ENCODE measurements around the gene FGF5.
"Not testable (repeated sequence)": the region's sequence is repeated elsewhere in the genome, so short reads cannot be mapped to it uniquely, and the experiment has no call there.

FGF5 gene, protein sequence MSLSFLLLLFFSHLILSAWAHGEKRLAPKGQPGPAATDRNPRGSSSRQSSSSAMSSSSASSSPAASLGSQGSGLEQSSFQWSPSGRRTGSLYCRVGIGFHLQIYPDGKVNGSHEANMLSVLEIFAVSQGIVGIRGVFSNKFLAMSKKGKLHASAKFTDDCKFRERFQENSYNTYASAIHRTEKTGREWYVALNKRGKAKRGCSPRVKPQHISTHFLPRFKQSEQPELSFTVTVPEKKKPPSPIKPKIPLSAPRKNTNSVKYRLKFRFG

DNA sequence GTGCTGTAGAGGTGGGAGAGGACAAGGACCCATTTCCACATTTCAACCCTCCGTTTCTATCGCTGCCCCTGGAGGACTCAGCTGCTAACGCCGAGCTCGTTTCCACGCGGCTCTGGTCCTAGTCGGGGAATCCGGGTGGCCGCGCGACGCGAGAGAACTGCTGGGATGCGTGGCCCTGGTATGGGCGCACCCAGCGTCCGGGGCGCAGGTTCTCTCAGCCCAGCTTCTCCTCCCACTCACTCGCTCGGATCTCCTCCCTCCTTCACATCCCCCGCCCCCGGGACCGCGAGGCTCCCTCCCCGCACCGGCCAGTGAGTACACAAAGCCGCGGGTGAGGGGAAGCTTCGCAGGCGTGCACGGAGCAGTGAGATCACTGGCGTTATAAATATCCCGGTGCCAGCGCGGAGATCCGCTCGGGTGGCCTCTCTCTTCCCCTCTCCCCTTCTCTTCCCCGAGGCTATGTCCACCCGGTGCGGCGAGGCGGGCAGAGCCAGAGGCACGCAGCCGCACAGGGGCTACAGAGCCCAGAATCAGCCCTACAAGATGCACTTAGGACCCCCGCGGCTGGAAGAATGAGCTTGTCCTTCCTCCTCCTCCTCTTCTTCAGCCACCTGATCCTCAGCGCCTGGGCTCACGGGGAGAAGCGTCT, at the start of gene FGF5:
FGF5 (plus strand) TSS at position 412 of the 649 bp plus-strand sequence; CDS start at position 573, 161 bp downstream.
- DNase-seq = no peak

- no peak for DNase-seq
These were observed 47.0 kb upstream of the FGF5 start for GRCh38 chr4:80219301-80220025.

DNA sequence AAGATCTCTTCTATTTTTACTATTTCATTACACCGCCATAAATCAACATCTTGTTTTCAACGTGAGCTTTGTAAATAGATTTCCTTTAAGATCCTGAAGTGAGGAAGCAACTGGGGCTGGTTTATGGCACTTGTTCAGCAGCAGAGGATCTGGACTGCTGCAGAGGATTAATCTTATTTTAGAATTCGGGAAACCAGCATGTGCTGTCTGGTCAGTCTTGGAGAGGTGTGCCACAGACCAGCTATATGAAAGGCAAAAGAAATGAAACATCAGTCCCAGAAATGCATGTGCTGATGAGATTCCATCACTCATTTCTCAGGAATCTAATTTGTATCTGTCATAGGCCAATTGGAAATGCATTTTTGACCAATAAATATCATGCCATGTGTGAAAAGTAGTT, 45.8 kb upstream of the FGF5 start:
- DNase-seq = no peak

DNA sequence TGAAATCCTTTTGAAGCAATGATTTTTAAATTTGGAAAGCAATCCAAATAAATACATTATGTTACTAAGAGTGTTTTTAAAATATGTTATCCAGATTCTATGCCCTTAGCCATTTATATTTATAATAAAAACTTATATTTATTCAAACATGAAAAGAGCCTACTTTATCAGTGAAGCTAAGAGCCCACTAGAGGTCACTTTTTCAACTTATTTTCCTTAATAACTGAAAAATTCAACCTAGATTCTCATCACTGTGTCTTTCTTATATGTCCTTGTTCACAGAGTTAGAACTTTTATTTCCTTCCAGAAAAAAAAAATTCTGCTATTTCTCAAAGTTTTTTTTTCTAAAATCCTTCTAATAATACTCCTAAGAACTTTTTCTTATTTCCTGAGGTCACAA, 45.3 kb upstream of the FGF5 start:
- DNase-seq = peak in 1 of 2 donors; percentile 36

- DNase-seq = no peak
These were observed 40.9 kb upstream of the FGF5 start for GRCh38 chr4:80225595-80225994.

DNA sequence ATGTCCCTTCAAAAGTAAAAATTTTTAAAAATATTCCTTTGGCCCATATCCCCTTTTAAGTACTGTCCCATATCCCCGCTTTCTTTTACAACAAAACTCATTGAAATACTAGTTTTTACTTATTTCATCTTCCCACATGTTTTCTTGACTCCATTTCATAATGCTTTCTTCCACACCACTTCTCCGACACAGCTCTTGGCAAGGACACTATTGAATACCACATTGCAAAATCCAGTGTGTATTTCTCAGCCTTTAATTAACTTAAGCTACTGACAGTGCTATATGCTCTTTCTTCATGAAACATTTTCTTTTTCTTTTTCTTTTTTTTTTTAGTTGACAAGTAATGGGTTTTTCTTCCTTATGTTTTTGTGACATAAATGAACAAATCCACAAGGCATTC, 40.4 kb upstream of the FGF5 start:
- no peak for DNase-seq

- DNase-seq = no peak
These were observed 38.0 kb upstream of the FGF5 start for GRCh38 chr4:80228460-80228859.

- no peak for DNase-seq
These were observed 37.3 kb upstream of the FGF5 start for GRCh38 chr4:80229128-80229527.

- no peak for DNase-seq
These were observed 36.9 kb upstream of the FGF5 start for GRCh38 chr4:80229590-80229989.

- DNase-seq = no peak
These were observed 35.3 kb upstream of the FGF5 start for GRCh38 chr4:80231180-80231579.

- DNase-seq = no peak
These were observed 33.6 kb upstream of the FGF5 start for GRCh38 chr4:80232707-80233370.

DNA sequence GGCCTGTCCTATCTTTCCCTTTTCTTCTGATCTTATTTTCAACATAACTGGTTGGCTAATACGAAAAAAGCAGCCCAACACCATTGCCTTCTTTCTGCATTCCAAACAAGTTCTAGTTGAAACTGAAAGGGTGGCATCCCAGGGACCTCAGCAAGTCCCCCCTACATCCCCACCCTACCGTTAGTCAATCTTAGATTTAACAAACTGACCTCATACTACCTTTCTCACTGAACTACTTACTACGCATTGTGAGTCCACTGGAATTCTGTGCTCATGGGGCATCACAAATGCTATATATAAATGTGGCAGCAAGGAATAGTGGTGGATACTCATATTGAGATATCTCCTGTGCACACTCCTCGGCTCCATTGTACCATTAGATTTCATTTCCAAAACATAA, 33.1 kb upstream of the FGF5 start:
- no peak for DNase-seq

GRCh38 chr4:80235451-80235850, 31.0 kb upstream of the FGF5 start:
- no peak for DNase-seq

DNA sequence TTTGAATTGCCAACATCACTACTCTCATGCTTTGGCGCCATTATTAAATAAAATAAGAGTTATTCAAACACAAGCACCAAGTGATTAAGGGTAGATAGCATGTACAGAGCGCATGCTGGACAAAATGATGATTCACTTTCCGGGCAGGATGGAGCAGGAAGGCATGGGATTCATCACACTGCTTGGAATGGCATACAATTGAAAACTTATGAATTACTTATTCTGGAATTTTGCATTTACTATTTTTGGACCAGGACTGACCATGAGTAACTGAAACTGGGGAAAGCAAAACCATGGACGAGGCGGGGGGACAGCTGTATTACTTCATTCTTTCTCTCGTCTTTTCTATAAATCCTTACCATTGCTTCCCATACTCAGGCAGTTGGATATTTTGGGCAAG, 28.5 kb upstream of the FGF5 start:
- no peak for DNase-seq

GRCh38 chr4:80239480-80240150, 26.8 kb upstream of the FGF5 start:
- no peak for DNase-seq

GRCh38 chr4:80240976-80241375, 25.5 kb upstream of the FGF5 start:
- no peak for DNase-seq

DNA sequence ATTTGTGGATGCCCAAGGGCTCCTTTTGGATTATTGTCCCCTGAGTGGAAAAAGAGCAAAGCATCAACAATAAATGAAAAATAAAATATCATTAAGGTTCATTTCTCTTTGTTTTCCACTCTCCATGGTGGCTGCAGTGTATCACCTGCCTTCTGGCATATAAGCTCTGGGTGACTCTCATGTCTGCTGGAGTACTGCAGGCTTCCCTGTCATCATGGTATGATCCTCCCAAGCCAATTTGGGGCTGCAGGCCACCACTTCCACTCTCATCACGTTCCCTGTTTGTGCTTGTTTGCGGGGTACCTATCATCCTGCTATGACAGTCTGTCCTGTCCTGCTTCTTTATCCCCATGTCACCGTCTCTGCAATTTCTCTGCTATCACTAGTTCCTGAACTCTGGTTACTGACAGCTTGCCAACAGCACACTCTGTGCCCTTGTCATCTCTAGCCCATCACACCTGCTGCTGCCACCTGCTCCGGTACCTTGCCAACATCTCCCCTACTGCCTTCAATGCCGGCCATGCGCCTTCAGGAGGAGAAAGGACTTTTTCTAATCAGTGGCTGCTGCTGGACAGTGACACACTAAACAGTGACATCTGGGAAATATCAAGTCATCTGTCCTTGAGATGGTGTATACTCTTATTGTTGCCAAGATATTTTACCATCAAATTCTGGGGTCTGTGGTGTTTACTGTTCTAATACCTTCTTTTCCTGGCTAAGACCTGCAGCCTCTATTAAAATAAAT, 23.0 kb upstream of the FGF5 start:
- DNase-seq = no peak

DNA sequence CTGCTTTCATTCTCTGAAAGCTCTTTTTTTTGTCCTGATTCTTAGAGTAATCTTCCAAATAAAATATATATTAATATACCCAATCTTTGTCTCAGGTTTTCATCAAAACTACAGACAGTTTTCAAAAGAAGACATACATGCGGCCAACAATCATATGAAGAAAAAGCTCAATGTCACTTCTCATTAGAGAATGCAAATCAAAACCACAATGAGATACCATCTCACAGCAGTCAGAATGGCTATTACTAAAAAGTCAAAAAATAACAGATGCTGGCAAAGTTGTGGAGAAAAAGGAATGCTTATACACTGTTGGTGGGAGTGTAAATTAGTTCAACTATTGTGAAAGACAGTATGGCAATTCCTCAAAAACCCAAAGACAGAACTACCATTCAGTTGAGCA, 19.0 kb upstream of the FGF5 start:
- not testable (repeated sequence) for DNase-seq

DNA sequence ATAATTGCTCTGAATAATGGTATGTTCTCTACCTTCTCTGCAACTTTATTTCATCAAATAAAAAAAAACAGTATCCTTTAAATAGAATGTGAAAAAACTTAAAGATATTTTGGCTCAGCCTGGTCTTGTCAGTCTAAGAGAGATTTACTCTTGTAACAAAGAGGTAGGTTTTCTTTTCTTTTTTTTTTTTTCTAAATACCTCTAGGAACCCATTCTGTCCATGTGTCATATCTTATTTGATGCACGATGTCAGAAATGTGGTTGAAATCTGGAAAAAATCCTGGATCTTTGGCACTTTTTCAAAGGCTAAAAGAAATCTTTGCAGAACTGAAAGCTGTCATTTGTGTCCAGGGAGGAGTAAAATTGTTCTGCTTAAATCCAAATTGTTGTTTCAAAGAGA, 17.3 kb upstream of the FGF5 start:
- DNase-seq = no peak

DNA sequence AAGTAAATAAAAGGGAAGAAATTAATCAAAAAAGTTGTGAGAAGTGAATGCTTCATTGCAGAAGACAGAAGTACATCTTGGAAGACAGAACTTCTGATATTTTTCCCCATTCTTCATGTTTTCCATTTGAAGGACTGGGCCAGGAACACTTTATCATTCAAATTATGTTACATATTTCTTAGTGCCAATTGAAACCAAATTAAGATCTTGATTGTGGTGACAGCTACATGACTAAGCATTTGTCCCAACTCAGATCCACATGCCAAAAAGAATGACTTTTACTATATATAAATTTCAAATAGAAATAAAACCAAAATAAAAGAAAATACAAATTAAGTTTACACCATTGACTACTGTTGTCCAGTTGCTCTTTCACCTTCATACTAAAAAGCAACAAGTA, 14.0 kb upstream of the FGF5 start:
- no peak for DNase-seq

- DNase-seq = no peak
These were observed 13.5 kb upstream of the FGF5 start for GRCh38 chr4:80252953-80253352.

DNA sequence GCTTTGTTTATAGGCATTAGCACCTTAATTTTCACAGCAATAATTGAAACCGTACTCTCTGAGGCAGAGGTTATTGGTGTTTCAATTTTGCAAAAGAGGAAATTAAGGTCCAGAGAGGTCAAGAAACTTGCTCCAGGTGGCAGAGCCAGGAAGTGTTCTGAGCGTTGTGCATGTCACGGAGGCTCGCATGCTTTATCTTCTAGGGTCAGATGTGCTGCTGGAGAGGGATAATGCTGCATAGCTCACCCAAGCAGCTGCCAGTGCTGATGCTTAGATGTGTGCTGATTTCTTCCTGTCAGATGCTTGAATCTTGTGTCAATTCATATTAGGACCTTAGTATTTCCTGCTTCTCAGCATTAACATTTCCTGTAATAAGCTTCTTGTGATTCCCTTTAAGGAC, 13.0 kb upstream of the FGF5 start:
- no peak for DNase-seq
